Panc1 (cell line): ENCODE data around the gene PLB1. TPM values are rescaled to one million over a fixed set of nuclear protein-coding genes. Genes with fewer than 3 reads are reported as not detected.

ENCODE experiments used
- ATAC-seq: fragments of 200-7000 bp; cut with Tn5 transposase; 2 replicates; pipeline ENCODE4 v1.9.1; 2020; ENCODE audit warnings: mild to moderate bottlenecking, moderate library complexity
- BruUV-seq: library from RNA; stranded (reverse); fragments of 400-500 nt; replicated peaks from 2 replicates; lab custom pipeline; 2021; lab: Mats Ljungman, UMichigan
- CTCF ChIA-PET: fragments of 300-600 bp; sonication (Branson Sonifier 250); formaldehyde crosslinking; loops from one replicate; lab custom pipeline; 2022; ENCODE audit warnings: antibody characterized with exemption; lab: Charles Lee
- POLR2A ChIA-PET: fragments of 300-600 bp; sonication (Branson Sonifier 250); formaldehyde crosslinking; loops from one replicate; lab custom pipeline; 2022; ENCODE audit warnings: antibody characterized with exemption; lab: Charles Lee
- DNase-seq: peaks from one replicate; pipeline ENCODE4 v3.0.0-alpha.2; 2010; ENCODE audit warnings: low read depth, low spot score
- H3K27ac ChIP-seq: 2 replicates; pipeline ENCODE4 v1.5.1; 2011; ENCODE audit warnings: mild to moderate bottlenecking, low read length, inconsistent platforms
- H3K27me3 ChIP-seq: fragments of 200-500 bp; sonication (Bioruptor generic); 2 replicates; pipeline ENCODE4 v1.6.0; 2014; ENCODE audit warnings: low read length, inconsistent platforms; ENCODE audit not compliant: control insufficient read depth, insufficient read depth
- H3K36me3 ChIP-seq: fragments of 200-500 bp; sonication (Bioruptor generic); 2 replicates; pipeline ENCODE4 v1.5.1; 2014; ENCODE audit warnings: inconsistent platforms, mild to moderate bottlenecking, low read length, moderate library complexity; ENCODE audit not compliant: control insufficient read depth, insufficient read depth
- H3K4me1 ChIP-seq: 2 replicates; pipeline ENCODE4 v1.5.1; 2011; ENCODE audit warnings: inconsistent platforms, mild to moderate bottlenecking, low read length, moderate library complexity; ENCODE audit not compliant: control insufficient read depth, insufficient read depth
- H3K4me3 ChIP-seq, 2 experiments: 2 replicates each; pipeline ENCODE4 v1.5.1; 2011 to 2012; ENCODE audit warnings: low read depth in 2 of 2, low read length in 2 of 2, mild to moderate bottlenecking in 2 of 2, inconsistent platforms in 1 of 2, moderate library complexity in 1 of 2
- H3K9me3 ChIP-seq: fragments of 200-500 bp; sonication (Bioruptor generic); 2 replicates; pipeline ENCODE4 v1.5.1; 2014; ENCODE audit warnings: low read depth, mild to moderate bottlenecking, inconsistent platforms, low read length, moderate library complexity; ENCODE audit not compliant: control insufficient read depth, insufficient read depth
- POLR2AphosphoS5 ChIP-seq: IDR thresholded peaks from 2 replicates; pipeline ENCODE4 v1.6.1; 2012; ENCODE audit warnings: mild to moderate bottlenecking, low read depth, low read length, moderate library complexity
- SIN3A ChIP-seq: IDR thresholded peaks from 2 replicates; pipeline ENCODE4 v1.6.1; 2012; ENCODE audit warnings: low read depth, mild to moderate bottlenecking, low read length, moderate library complexity, borderline replicate concordance; ENCODE audit not compliant: insufficient read depth
- TCF7L2 ChIP-seq: IDR thresholded peaks from 2 replicates; pipeline ENCODE4 v1.6.1; 2011; ENCODE audit warnings: mild to moderate bottlenecking, low read depth, low read length, inconsistent platforms
- in situ Hi-C: cut with HindIII; loops from 2 replicates; pipeline ENCODE4 v1.10.0; 2016; ENCODE audit warnings: low sequenced_read_pairs, low pct_unique_long_range_greater_than_20kb
- intact Hi-C: fragments of 100-400 bp; cut with micrococcal nuclease; formaldehyde crosslinking; loops from one replicate; pipeline ENCODE4 v1.10.0; 2022; ENCODE audit not compliant: unreplicated experiment
- total RNA-seq: library from RNA; stranded (reverse); gene quantifications from one replicate; pipeline ENCODE4 v1.2.1, GENCODE V29; 2021; ENCODE audit not compliant: unreplicated experiment
- TF ChIP-seq, protein P1 (sequence below), 2 experiments: IDR thresholded peaks; 2 replicates each; pipeline ENCODE4 v1.6.1; 2011 to 2012; ENCODE audit warnings: low read depth in 2 of 2, control low read depth in 1 of 2, low read length in 1 of 2, mild to moderate bottlenecking in 1 of 2, moderate library complexity in 1 of 2; ENCODE audit not compliant: insufficient read depth in 1 of 2
- TF ChIP-seq, protein P2 (sequence below): fragments of 450-650 bp; IDR thresholded peaks from 2 replicates; pipeline ENCODE4 v1.5.1; 2017; ENCODE audit warnings: mild to moderate bottlenecking

Gene PLB1
- total RNA-seq, 1 experiment from 2014 or later, result 0.80 TPM

DNA sequence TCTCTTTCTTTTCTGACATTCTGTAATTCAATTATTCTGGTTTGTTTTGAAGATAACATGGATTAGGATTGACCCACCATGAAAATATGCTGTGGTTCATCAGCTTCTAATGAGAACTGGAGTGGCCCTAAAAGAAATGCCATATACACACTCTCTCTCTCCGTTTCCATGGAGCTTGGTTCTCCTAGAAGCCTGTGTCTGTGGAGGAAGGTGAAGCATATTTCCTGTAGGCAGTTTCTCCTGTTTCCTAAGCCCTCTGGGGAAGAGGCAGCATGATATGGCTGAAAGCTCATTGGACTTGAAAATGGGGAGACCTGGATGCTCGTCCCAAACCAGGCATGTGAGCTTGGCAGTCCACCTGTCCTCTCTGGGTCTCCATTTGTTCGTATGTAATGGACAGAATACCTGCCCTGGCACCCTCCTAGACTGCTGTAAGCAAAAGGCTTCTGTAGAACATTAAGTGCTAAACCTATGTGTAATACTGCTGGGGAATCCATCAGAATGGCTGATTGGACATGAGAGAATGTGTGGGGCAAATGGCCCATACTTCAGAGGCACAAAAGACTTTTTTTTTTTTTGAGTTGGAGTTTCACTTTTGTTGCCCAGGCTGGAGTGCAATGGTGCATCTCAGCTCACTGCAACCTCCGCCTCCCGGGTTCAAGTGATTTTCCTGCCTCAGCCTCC lies 180.4 kb downstream of the PLB1 start:
- DNase-seq (no peak), ATAC-seq (no peak)
- POLR2A ChIA-PET, result no interaction called here
- no peak overlapping the region for H3K4me3 ChIP-seq
- no peaks in the 10 kb centered on the region for H3K9me3 ChIP-seq
- H3K27ac ChIP-seq, result no peak overlapping the region
- no peaks in the 10 kb centered on the region for H3K36me3 ChIP-seq
- no TSS peak for BruUV-seq
- no peaks in the 10 kb centered on the region for H3K27me3 ChIP-seq
- in situ Hi-C loops (no loop called here), intact Hi-C loops (no loop called here)
- TF ChIP-seq, protein P1, sequence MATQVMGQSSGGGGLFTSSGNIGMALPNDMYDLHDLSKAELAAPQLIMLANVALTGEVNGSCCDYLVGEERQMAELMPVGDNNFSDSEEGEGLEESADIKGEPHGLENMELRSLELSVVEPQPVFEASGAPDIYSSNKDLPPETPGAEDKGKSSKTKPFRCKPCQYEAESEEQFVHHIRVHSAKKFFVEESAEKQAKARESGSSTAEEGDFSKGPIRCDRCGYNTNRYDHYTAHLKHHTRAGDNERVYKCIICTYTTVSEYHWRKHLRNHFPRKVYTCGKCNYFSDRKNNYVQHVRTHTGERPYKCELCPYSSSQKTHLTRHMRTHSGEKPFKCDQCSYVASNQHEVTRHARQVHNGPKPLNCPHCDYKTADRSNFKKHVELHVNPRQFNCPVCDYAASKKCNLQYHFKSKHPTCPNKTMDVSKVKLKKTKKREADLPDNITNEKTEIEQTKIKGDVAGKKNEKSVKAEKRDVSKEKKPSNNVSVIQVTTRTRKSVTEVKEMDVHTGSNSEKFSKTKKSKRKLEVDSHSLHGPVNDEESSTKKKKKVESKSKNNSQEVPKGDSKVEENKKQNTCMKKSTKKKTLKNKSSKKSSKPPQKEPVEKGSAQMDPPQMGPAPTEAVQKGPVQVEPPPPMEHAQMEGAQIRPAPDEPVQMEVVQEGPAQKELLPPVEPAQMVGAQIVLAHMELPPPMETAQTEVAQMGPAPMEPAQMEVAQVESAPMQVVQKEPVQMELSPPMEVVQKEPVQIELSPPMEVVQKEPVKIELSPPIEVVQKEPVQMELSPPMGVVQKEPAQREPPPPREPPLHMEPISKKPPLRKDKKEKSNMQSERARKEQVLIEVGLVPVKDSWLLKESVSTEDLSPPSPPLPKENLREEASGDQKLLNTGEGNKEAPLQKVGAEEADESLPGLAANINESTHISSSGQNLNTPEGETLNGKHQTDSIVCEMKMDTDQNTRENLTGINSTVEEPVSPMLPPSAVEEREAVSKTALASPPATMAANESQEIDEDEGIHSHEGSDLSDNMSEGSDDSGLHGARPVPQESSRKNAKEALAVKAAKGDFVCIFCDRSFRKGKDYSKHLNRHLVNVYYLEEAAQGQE (IDR thresholded peaks at IDR 0.05; ENCODE audit: insufficient read depth in 1 of 2, low read depth in 2 of 2, low read length in 1 of 2), result no peak
- no peak for TF ChIP-seq SIN3A
- TF ChIP-seq POLR2AphosphoS5, result no peak
- no peak for TF ChIP-seq TCF7L2
- TF ChIP-seq, protein P2, sequence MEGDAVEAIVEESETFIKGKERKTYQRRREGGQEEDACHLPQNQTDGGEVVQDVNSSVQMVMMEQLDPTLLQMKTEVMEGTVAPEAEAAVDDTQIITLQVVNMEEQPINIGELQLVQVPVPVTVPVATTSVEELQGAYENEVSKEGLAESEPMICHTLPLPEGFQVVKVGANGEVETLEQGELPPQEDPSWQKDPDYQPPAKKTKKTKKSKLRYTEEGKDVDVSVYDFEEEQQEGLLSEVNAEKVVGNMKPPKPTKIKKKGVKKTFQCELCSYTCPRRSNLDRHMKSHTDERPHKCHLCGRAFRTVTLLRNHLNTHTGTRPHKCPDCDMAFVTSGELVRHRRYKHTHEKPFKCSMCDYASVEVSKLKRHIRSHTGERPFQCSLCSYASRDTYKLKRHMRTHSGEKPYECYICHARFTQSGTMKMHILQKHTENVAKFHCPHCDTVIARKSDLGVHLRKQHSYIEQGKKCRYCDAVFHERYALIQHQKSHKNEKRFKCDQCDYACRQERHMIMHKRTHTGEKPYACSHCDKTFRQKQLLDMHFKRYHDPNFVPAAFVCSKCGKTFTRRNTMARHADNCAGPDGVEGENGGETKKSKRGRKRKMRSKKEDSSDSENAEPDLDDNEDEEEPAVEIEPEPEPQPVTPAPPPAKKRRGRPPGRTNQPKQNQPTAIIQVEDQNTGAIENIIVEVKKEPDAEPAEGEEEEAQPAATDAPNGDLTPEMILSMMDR, result no peak
- CTCF ChIA-PET, result no interaction called here
- no peaks in the 10 kb centered on the region for H3K4me1 ChIP-seq

DNA sequence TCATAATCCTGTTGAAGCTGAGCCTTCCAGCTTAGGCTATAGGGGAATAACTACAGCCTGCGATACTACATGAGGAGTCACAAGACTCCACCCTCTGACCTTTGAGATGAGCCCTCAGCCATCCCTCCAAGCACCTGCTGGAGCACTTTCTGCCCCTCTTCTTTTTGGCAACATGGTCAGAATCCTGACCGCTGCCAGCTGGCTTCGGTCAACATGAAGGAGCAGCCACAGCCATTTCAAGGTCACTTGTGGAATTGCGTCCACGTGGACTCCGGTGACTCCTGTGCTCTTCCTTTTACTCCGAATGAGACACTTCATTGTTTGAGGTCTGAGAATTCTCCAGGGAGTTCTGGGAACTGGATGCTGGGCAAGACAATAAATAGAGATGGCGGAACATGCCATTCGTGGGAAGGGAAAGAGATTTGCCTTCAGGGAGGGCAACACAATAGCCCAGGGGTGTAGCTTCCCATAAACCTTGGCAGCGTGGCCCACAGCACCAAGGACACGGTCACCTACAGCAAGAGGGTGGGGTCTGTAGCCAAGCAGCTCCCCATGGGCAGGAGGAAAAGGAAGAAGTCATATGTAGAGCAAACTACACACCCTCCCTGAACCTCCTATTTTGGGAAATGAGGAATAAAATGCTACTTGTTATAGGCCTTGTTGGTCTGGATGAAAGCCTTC lies 182.5 kb downstream of the PLB1 start:
- Histone ChIP-seq H3K27me3 (no peaks in the 10 kb centered on the region), H3K4me3 (no peak overlapping the region), H3K4me1 (peaks cover 8% of the 10 kb centered on the region; the same call in 1 of the 2 replicates), H3K27ac (no peak overlapping the region), H3K9me3 (no peaks in the 10 kb centered on the region), H3K36me3 (no peaks in the 10 kb centered on the region)
- ChIA-PET POLR2A (no interaction called here), CTCF (no interaction called here)
- intact Hi-C loops (no loop called here), in situ Hi-C loops (no loop called here)
- DNase-seq, result no peak
- BruUV-seq, result no TSS peak
- no peak for ATAC-seq
- TF ChIP-seq SIN3A (no peak), POLR2AphosphoS5 (no peak), TCF7L2 (no peak)
- TF ChIP-seq, protein P2, result no peak
- TF ChIP-seq, protein P1 (IDR thresholded peaks at IDR 0.05; ENCODE audit: insufficient read depth in 1 of 2, low read depth in 2 of 2, low read length in 1 of 2), result no peak
